HepG2 (cell line): ENCODE measurements around the gene CADM2. TPM values are rescaled to one million over a fixed set of nuclear protein-coding genes. Genes with fewer than 3 reads are reported as not detected.

Experiments
- ATAC-seq: fragments of 200-7000 bp; cut with Tn5 transposase; 3 replicates; pipeline ENCODE4 v1.9.1; 2020; ENCODE audit warnings: mild to moderate bottlenecking, moderate library complexity
- BruUV-seq: library from RNA; stranded (reverse); fragments of 400-500 nt; replicated peaks from 2 replicates; lab custom pipeline; 2021; lab: Mats Ljungman, UMichigan
- CTCF ChIA-PET: fragments of 300-600 bp; formaldehyde crosslinking; extraction: SDS; loops from one replicate; lab custom pipeline; 2021; ENCODE audit warnings: low total read pairs, inconsistent platforms, low intra/inter-chr PET ratio; lab: Yijun Ruan, JAX
- POLR2A ChIA-PET: fragments of 350-600 bp; sonication (Branson Sonifier 250); formaldehyde crosslinking; loops from one replicate; lab custom pipeline; 2020; ENCODE audit warnings: antibody characterized with exemption, inconsistent platforms; lab: Yijun Ruan, JAX
- DNase-seq: peaks from one replicate; pipeline ENCODE4 v3.0.0-alpha.2; 2015; ENCODE audit warnings: low spot score
- FAIRE-seq: peaks from 3 replicates; lab custom pipeline; 2011; peaks lifted over from hg19 to GRCh38; lab: Jason Lieb, UNC
- H2AFZ ChIP-seq: one replicate; pipeline ENCODE4 v1.6.1; 2011; ENCODE audit warnings: low read length, inconsistent platforms
- H3K27ac ChIP-seq: fragments of 300-600 bp; 3 replicates; pipeline ENCODE4 v1.8.0; 2011; ENCODE audit warnings: mixed run types, mild to moderate bottlenecking, mixed read lengths, low read length, inconsistent platforms; ENCODE audit not compliant: insufficient read depth; ENCODE audit errors: extremely low read length
- H3K27me3 ChIP-seq, 2 experiments: fragments of 200-600 bp in 1 of 2; 2 replicates in 1 of 2; 3 replicates in 1 of 2; pipeline versions ENCODE4 v1.6.0 to v1.8.0; 2011; ENCODE audit warnings: low read length in 2 of 2, mild to moderate bottlenecking in 2 of 2, moderate library complexity in 2 of 2, inconsistent platforms in 1 of 2; ENCODE audit not compliant: insufficient read depth in 2 of 2, control insufficient read depth in 1 of 2
- H3K36me3 ChIP-seq, 2 experiments: fragments of 200-600 bp in 1 of 2; replicated peaks in 1 of 2; 2 replicates in 1 of 2; 3 replicates in 1 of 2; pipeline versions ENCODE4 v1.5.1 to v1.8.0; 2011; ENCODE audit warnings: low read length in 2 of 2, inconsistent platforms in 1 of 2; ENCODE audit not compliant: insufficient read depth in 2 of 2, control insufficient read depth in 1 of 2
- H3K4me1 ChIP-seq: 2 replicates; pipeline ENCODE4 v1.5.1; 2012; ENCODE audit warnings: low read length, inconsistent platforms; ENCODE audit not compliant: insufficient read depth
- H3K4me2 ChIP-seq: 2 replicates; pipeline ENCODE4 v1.6.0; 2011; ENCODE audit warnings: low read depth, low read length, inconsistent platforms
- H3K4me3 ChIP-seq, 3 experiments: fragments of 200-600 bp in 1 of 3; sonication (generic), shearing (Covaris generic) in 1 of 3; replicated peaks in 1 of 3; 2 replicates each; pipeline ENCODE4 v1.5.1; 2011 to 2016; ENCODE audit warnings: low read length in 3 of 3, inconsistent platforms in 2 of 3, low read depth in 2 of 3, mild to moderate bottlenecking in 2 of 3, control low read depth in 1 of 3, mixed read lengths in 1 of 3; ENCODE audit not compliant: insufficient read depth in 1 of 3
- H3K79me2 ChIP-seq: one replicate; pipeline ENCODE4 v1.6.1; 2011; ENCODE audit warnings: low read length, inconsistent platforms; ENCODE audit not compliant: insufficient read depth
- H3K9ac ChIP-seq: 2 replicates; pipeline ENCODE4 v1.6.0; 2011; ENCODE audit warnings: mild to moderate bottlenecking, low read depth, low read length, inconsistent platforms; ENCODE audit not compliant: insufficient read depth
- H3K9me3 ChIP-seq: 2 replicates; pipeline ENCODE4 v1.5.1; 2012; ENCODE audit warnings: mild to moderate bottlenecking, low read length
- H4K20me1 ChIP-seq: 2 replicates; pipeline ENCODE4 v1.6.0; 2011; ENCODE audit warnings: inconsistent platforms, mild to moderate bottlenecking, low read length, moderate library complexity; ENCODE audit not compliant: insufficient read depth
- BORCS8-MEF2B ChIP-seq: sonication (generic); formaldehyde crosslinking; IDR thresholded peaks from 2 replicates; pipeline ENCODE4 v1.8.0; 2022; ENCODE audit warnings: mild to moderate bottlenecking, missing genetic modification reagents
- CREBL2 ChIP-seq: sonication (generic); formaldehyde crosslinking; IDR thresholded peaks from 2 replicates; pipeline ENCODE4 v1.8.1; 2023; ENCODE audit warnings: missing genetic modification reagents, mild to moderate bottlenecking, borderline replicate concordance
- DRAP1 ChIP-seq: IDR thresholded peaks from 2 replicates; pipeline ENCODE4 v1.6.1; 2016; ENCODE audit warnings: missing genetic modification reagents, missing compliant biosample characterization
- ZNF468 ChIP-seq: sonication (generic); formaldehyde crosslinking; IDR thresholded peaks from 2 replicates; pipeline ENCODE4 v1.8.0; 2022; ENCODE audit warnings: mild to moderate bottlenecking, moderate library complexity, missing genetic modification reagents
- ZNF788 ChIP-seq: sonication (generic); formaldehyde crosslinking; IDR thresholded peaks from 2 replicates; pipeline ENCODE4 v1.5.0; 2020; ENCODE audit warnings: mild to moderate bottlenecking, missing genetic modification reagents, borderline replicate concordance
- WGBS: methylation state at CpG from one replicate; pipeline ENCODE4 v1.1.6; 2017; ENCODE audit warnings: low lambda C conversion rate; 5-methylcytosine and 5-hydroxymethylcytosine counted together
- in situ Hi-C: cut with HindIII; loops from 2 replicates; pipeline ENCODE4 v1.10.0; 2017; ENCODE audit warnings: low pct_unique_long_range_greater_than_20kb; ENCODE audit not compliant: extremely low pct_ligation_motif_present
- intact Hi-C: fragments of 100-400 bp; cut with micrococcal nuclease; formaldehyde crosslinking; loops from one replicate; pipeline ENCODE4 v1.10.0; 2022; ENCODE audit not compliant: unreplicated experiment
- polyA plus RNA-seq, 8 experiments: library from polyadenylated mRNA; depleted of rRNA in 3 of 8; stranded (reverse) in 7 of 8; unstranded in 1 of 8; fragments of >200 nt; fragmentation: Illumina TruSeq in 4 of 8; extraction: Trizol in 4 of 8; gene quantifications; 2 replicates each; pipeline versions ENCODE4 v1.2.1 to v1.2.3, GENCODE V29; 2011 to 2016; ENCODE audit warnings: low read depth in 4 of 8, missing spikeins in 1 of 8, mixed read lengths in 1 of 8; ENCODE audit not compliant: insufficient read depth in 1 of 8
- total RNA-seq, 5 experiments: library from RNA; depleted of rRNA; stranded (reverse); fragments of >200 nt; fragmentation: Illumina TruSeq; extraction: Trizol; gene quantifications; 2 replicates each; pipeline ENCODE4 v1.2.3, GENCODE V29; 2016; ENCODE audit warnings: low read depth in 1 of 5
- TF ChIP-seq, protein P1 (sequence below), 2 experiments: IDR thresholded peaks; 2 replicates each; pipeline ENCODE4 v1.6.1; 2011 to 2012; ENCODE audit warnings: low read length in 2 of 2, borderline replicate concordance in 1 of 2, low read depth in 1 of 2, mild to moderate bottlenecking in 1 of 2, moderate library complexity in 1 of 2
- TF ChIP-seq, protein P2 (sequence below): sonication (generic); formaldehyde crosslinking; IDR thresholded peaks from 2 replicates; pipeline ENCODE4 v1.4.0; 2020; ENCODE audit warnings: mild to moderate bottlenecking, missing genetic modification reagents

The CADM2 gene
- total and polyA plus RNA-seq, 2 of the 13 experiments (the other 11 are each of a cell fraction or from before 2014, with no cell fraction given), result not detected

- TF ChIP-seq DRAP1 (CRISPR knock-in tag), result no peak
- no peak for TF ChIP-seq BORCS8-MEF2B (CRISPR knock-in tag)
- no peak for TF ChIP-seq CREBL2 (CRISPR knock-in tag)
- TF ChIP-seq ZNF468 (CRISPR knock-in tag), result no peak
Observed at GRCh38 chr3:85627932-85628331, 669.1 kb downstream of the CADM2 start (continued).

DNA sequence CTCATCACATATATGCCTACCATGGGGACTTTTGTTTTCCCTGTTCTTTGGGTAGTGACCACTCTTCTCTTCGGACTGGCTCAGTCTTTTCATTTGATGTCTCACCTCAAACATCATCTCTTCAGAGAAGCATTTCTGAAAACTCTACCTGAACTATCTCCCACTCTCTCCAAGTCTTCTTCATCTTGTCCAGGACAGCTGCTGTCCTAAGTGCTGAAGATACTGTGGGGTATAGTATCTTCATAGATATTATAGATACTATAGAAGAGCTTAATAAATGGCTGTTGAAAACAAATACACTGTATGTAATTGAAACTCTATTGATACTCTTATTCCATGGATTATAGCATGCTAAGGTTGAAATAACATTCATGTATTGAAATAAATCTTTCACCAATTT is 672.3 kb downstream of the CADM2 start:
- H3K4me1 ChIP-seq, result no peaks in the 10 kb centered on the region
- no TSS peak for BruUV-seq

More for the DNA sequence above, 672.3 kb downstream of the CADM2 start:
- Histone ChIP-seq H2AFZ (no peak overlapping the region), H3K4me3 (no peak overlapping the region), H3K79me2 (no peaks in the 10 kb centered on the region), H3K27me3 (no peaks in the 10 kb centered on the region; a peak in 1 of 5 replicates), H3K4me2 (no peak overlapping the region), H4K20me1 (no peaks in the 10 kb centered on the region), H3K9ac (no peak overlapping the region), H3K27ac (no peak overlapping the region), H3K9me3 (no peaks in the 10 kb centered on the region), H3K36me3 (no peaks in the 10 kb centered on the region)
- ChIA-PET CTCF (no interaction called here), POLR2A (no interaction called here)
- in situ Hi-C loops (no loop called here), intact Hi-C loops (no loop called here)
- TF ChIP-seq ZNF788 (CRISPR knock-in tag), result no peak
- TF ChIP-seq, protein P1, sequence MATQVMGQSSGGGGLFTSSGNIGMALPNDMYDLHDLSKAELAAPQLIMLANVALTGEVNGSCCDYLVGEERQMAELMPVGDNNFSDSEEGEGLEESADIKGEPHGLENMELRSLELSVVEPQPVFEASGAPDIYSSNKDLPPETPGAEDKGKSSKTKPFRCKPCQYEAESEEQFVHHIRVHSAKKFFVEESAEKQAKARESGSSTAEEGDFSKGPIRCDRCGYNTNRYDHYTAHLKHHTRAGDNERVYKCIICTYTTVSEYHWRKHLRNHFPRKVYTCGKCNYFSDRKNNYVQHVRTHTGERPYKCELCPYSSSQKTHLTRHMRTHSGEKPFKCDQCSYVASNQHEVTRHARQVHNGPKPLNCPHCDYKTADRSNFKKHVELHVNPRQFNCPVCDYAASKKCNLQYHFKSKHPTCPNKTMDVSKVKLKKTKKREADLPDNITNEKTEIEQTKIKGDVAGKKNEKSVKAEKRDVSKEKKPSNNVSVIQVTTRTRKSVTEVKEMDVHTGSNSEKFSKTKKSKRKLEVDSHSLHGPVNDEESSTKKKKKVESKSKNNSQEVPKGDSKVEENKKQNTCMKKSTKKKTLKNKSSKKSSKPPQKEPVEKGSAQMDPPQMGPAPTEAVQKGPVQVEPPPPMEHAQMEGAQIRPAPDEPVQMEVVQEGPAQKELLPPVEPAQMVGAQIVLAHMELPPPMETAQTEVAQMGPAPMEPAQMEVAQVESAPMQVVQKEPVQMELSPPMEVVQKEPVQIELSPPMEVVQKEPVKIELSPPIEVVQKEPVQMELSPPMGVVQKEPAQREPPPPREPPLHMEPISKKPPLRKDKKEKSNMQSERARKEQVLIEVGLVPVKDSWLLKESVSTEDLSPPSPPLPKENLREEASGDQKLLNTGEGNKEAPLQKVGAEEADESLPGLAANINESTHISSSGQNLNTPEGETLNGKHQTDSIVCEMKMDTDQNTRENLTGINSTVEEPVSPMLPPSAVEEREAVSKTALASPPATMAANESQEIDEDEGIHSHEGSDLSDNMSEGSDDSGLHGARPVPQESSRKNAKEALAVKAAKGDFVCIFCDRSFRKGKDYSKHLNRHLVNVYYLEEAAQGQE (IDR thresholded peaks at IDR 0.05; ENCODE audit: borderline replicate concordance in 1 of 2, low read depth in 1 of 2, low read length in 2 of 2), result peak in 1 of 2 experiments; percentile 67; a peak in 2 of 4 replicates
- TF ChIP-seq, protein P2, sequence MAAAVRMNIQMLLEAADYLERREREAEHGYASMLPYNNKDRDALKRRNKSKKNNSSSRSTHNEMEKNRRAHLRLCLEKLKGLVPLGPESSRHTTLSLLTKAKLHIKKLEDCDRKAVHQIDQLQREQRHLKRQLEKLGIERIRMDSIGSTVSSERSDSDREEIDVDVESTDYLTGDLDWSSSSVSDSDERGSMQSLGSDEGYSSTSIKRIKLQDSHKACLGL, result no peak
- FAIRE-seq, result no peak
- DNase-seq, result no peak
- 5% methylated on average over 1 of the region's 1 CpG for WGBS
- no peak for ATAC-seq
